ENCODE data around the gene BBC3. TPM values are rescaled to one million over a fixed set of nuclear protein-coding genes. Genes with fewer than 3 reads are reported as not detected.
"Not testable (repeated sequence)": the region's sequence is repeated elsewhere in the genome, so short reads cannot be mapped to it uniquely, and the experiment has no call there.

Gene BBC3
- total RNA-seq: 19.1 to 19.6 TPM (median 19.5 TPM) in 3 replicates

GRCh38 chr19:47230921-47231214 is at the start of gene BBC3:
BBC3 (minus strand) TSS chr19:47231199; CDS start chr19:47228431, 2,768 bp downstream.
- H3K4me3 Mint-ChIP-seq: peak within 1 kb of the TSS; percentile 64
- TF ChIP-seq CTCF (IDR thresholded peaks at IDR 0.05; ENCODE audit: unreplicated experiment): no peak
- H3K9me3 Mint-ChIP-seq: no peaks in the 10 kb centered on the region
- H3K27me3 Mint-ChIP-seq (ENCODE audit: low read depth): no peaks in the 10 kb centered on the region
- DNase-seq (ENCODE audit: low spot score in 2 of 2, unreplicated experiment in 2 of 2): peak in 1 of 2 experiments; percentile 41
- H3K36me3 Mint-ChIP-seq: no peaks in the 10 kb centered on the region
- peaks cover 26% of the 10 kb centered on the region for H3K4me1 Mint-ChIP-seq
- peak within 1 kb of the TSS; percentile 95 for H3K27ac Mint-ChIP-seq

GRCh38 chr19:47280183-47280797 is 49.3 kb upstream of the BBC3 start:
- no peaks in the 10 kb centered on the region for H3K9me3 Mint-ChIP-seq
- no peak overlapping the region for H3K4me3 Mint-ChIP-seq
- no peaks in the 10 kb centered on the region for H3K27me3 Mint-ChIP-seq (ENCODE audit: low read depth)
- peak; percentile 44 for TF ChIP-seq CTCF (IDR thresholded peaks at IDR 0.05; ENCODE audit: unreplicated experiment)
- peaks cover 20% of the 10 kb centered on the region for H3K4me1 Mint-ChIP-seq
- no peak overlapping the region for H3K27ac Mint-ChIP-seq
- peaks cover 2% of the 10 kb centered on the region for H3K36me3 Mint-ChIP-seq
- no peak for DNase-seq (ENCODE audit: low spot score in 2 of 2, unreplicated experiment in 2 of 2)

GRCh38 chr19:47276513-47276912 is 45.5 kb upstream of the BBC3 start:
- peaks cover 23% of the 10 kb centered on the region for H3K4me1 Mint-ChIP-seq
- DNase-seq (ENCODE audit: low spot score in 2 of 2, unreplicated experiment in 2 of 2); H3K9me3 Mint-ChIP-seq; H3K4me3 Mint-ChIP-seq; H3K27me3 Mint-ChIP-seq (ENCODE audit: low read depth); H3K27ac Mint-ChIP-seq; H3K36me3 Mint-ChIP-seq: not testable (repeated sequence)

- H3K27me3 Mint-ChIP-seq (ENCODE audit: low read depth): no peaks in the 10 kb centered on the region
- H3K4me3 Mint-ChIP-seq: peak overlapping the region; percentile 77
- H3K9me3 Mint-ChIP-seq: no peaks in the 10 kb centered on the region
- H3K27ac Mint-ChIP-seq: peak overlapping the region; percentile 66
- H3K4me1 Mint-ChIP-seq: peaks cover 23% of the 10 kb centered on the region
- DNase-seq (ENCODE audit: low spot score in 2 of 2, unreplicated experiment in 2 of 2): no peak
- TF ChIP-seq CTCF (IDR thresholded peaks at IDR 0.05; ENCODE audit: unreplicated experiment): no peak
- peaks cover 4% of the 10 kb centered on the region for H3K36me3 Mint-ChIP-seq
Measured at GRCh38 chr19:47275791-47276461, 44.9 kb upstream of the BBC3 start.

GRCh38 chr19:47274891-47275761 is 44.1 kb upstream of the BBC3 start:
- Mint-ChIP-seq H3K4me3 (peak overlapping the region; percentile 77), H3K27ac (peak overlapping the region; percentile 66), H3K9me3 (no peaks in the 10 kb centered on the region), H3K27me3 (ENCODE audit: low read depth) (no peaks in the 10 kb centered on the region), H3K4me1 (peaks cover 23% of the 10 kb centered on the region), H3K36me3 (peaks cover 11% of the 10 kb centered on the region)
- DNase-seq (ENCODE audit: low spot score in 2 of 2, unreplicated experiment in 2 of 2): no peak
- no peak for TF ChIP-seq CTCF (IDR thresholded peaks at IDR 0.05; ENCODE audit: unreplicated experiment)

Data from mesothelial cell of epicardium (in vitro differentiated cells).